Measurements from ENCODE around the gene SLC2A10.
A peak's percentile ranks its signal among the peaks of the same experiment; 100 is the strongest.

SLC2A10 gene

DNA sequence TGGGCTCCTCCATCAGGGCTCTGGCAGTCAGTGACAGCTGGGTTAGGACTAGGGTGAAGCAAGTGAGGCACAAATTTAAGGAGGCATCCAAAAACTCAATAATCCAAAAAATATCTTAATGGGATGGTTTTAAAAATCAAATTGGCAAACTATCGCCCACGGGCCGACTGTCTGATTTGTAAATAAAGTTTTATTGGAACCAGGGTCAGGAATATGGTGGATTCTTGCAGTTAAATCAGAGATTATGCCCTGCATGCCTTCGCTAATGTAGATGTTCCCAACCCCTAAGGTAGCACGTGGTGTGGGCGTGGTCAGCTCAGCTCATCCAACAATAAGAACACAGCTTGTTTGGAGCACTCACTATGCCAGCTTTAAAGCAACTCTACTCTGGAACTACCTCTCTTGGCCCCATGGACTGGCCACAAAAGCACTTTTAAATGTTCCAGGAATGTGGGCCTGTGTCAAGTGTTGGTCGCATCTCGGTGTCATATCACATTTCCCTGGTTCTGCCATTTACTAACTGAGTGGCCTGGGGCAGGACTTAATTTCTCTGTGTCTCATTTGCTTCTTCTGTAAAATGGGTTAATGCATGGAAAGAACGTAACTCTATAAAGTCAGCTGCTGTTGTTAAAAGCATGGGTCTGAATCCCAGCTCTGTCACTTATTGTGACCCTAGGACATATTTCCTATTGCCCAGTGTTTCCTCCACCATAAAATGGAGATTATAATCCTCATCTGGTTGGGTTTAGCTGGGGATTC is 27.2 kb upstream of the SLC2A10 start:
- no peak for DNase-seq (ENCODE audit: low spot score)

GRCh38 chr20:46683011-46683667 is 26.3 kb upstream of the SLC2A10 start:
- DNase-seq (ENCODE audit: low spot score), result no peak

DNA sequence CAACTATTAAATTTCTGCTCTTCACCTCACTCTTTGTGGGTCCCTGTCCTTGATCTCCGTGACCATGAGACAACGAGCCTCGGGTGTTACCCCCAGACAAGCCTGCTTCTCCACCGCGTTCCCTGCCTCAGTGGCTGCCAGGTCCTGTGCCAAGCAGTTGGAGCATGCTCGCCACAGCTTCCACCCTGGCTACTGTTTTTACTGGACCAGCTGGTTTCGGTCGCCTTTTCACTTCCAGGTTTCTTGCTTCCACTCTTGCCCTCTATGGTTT is 25.8 kb upstream of the SLC2A10 start:
- DNase-seq (ENCODE audit: low spot score), result no peak

DNA sequence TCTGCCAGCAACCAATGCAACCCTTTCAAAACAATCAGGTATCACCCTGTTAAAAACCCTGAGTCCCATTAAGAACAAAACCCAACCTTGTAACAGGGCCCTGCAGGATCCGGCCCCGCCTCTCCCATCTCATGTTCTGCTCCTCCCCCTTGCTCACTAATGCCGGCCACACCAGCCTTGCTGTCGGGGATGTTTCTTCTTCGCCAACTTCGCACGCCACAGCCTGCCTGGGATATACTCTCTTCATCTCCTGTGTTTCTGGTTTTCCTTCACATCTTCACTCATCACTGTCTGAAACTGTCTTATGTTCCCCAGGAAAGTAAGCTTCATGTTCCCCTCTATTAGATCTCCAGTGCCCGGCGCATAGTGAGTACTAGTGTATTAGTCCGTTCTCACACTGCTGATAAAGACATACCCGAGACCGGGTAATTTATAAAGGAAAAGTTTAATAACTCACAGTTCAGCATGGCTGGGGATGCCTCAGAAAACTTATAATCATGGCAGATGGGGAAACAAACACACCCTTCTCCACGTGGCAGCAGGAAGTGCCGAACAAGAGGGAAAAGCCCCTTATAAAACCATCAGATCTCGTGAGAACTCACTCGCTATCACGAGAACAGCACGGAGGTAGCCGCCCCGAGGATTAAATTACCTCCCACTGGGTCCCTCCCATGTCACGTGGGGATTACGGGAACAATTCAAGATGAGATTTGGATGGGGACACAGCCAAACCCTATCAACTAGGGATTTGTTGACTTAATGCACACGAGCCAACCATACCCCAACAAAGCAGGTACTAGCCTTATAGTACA is 25.3 kb upstream of the SLC2A10 start:
- no peak for DNase-seq (ENCODE audit: low spot score)

- DNase-seq (ENCODE audit: low spot score), result no peak
Measured at GRCh38 chr20:46688151-46689081, 21.0 kb upstream of the SLC2A10 start.

DNA sequence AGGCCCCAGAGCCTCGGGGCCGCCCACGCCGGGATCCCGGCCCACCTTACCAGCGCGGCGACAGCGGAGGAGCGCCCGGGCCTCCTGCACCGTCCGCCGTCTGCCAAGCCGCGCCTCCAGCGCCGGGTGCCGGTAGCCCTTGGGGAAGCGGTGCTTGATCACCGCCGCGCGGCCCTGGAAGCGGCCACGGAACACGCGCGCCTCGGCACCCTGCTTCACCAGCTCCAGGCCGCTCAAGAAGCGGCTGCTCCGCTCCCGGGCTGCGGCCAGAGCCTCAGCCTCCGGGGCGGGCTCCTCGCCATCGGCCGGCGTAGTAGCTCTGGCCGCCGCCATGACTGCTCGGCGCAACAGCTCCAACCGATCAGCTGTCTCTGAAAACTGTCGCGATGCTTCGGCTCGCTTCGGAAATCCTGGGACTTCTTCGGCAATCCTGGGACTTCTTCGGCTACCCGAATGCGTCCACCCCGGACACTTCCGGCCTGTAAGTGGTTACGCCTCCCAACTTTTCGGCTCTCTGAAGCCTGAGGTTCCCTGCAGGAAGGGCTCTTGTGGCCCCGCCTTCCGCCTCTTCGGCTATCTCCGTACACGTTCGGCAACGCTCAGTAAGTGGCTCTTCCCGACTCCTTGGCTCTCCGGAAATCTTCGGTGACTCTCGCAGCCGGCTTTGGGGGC is 20.2 kb upstream of the SLC2A10 start, which contains the start of gene TP53RK:
Gene TP53RK, minus strand, starts transcription at position 363 of the 672 bp plus-strand sequence. Its CDS starts 30 bp downstream, at position 333.
- peak; percentile 96 for DNase-seq (ENCODE audit: low spot score)

DNA sequence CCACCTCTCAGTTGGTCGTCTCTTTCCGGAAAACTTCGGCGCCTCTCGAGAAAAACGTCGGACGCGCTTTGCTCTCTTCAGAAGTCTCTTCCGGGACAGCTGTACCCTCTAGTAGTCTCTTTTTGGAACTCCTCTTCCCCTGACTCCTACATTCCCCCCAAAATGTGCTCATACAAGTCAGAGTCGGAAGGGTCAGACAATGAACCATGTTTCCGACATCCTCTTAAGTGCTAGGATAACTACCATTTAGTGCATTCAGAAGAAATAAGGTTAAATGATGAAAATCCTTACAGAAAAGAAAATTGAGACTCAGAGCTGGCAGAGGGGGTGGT is 19.7 kb upstream of the SLC2A10 start:
- no peak for DNase-seq (ENCODE audit: low spot score)

- DNase-seq (ENCODE audit: low spot score), result no peak
Measured at GRCh38 chr20:46690219-46691106, 19.0 kb upstream of the SLC2A10 start.

DNA sequence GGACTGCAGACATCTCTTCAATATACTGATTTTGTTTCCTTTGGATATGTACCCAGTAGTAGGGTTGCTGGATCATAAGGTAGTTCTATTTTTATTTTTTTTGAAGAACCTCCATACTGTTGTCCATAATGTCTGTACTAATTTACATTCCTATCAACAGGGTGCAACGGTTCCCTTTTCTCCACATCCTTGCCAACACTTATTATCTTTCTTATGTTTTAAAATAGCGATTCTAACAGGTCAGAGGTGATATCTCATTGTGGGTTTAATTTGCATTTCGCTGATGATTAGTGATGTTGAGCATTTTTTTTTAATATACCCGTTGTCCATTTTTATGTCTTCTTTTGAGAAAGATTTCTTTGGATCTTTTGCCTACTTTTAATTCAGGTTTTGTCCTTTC is 18.3 kb upstream of the SLC2A10 start:
- DNase-seq (ENCODE audit: low spot score), result no peak

DNA sequence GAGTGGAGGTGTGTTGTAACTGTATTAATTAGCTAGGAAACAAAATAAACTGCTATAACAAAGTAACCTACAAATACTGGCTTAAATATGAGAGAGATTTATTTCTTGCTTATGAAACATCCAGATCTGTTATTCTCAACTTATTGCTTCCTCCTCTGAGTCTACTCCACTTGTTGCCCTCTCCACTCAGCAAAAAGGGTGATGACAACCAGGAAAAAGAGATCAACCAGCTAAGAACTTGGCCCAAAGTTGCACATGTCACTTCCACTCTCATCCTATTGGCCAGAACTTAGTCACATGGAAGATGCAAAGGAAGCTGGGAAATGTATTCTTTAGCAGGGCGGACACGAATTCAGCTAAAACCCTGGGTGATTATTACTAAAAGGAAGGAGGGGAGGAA is 15.0 kb upstream of the SLC2A10 start:
- peak; percentile 38 for DNase-seq (ENCODE audit: low spot score)

DNA sequence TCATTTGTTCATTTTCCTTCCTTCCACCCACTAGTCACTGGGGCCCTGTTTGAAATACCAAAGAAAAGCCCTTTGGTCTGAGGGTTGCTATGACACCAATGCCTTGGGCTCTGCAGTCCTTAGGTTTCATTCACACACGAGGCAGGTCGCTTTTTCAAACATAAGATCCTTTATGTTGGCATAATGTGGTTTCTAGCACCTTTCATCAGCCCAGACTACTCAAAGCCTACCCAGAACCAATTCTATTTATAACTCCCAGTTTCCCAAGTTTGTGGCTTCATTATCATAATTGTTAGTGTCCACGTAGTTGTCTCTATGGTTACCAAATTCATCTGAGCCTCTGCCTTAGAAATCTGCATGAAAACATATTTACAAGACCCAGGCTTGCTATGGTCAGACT is 13.6 kb upstream of the SLC2A10 start:
- DNase-seq (ENCODE audit: low spot score), result no peak

GRCh38 chr20:46696791-46697279 is 12.6 kb upstream of the SLC2A10 start:
- DNase-seq (ENCODE audit: low spot score), result no peak

DNA sequence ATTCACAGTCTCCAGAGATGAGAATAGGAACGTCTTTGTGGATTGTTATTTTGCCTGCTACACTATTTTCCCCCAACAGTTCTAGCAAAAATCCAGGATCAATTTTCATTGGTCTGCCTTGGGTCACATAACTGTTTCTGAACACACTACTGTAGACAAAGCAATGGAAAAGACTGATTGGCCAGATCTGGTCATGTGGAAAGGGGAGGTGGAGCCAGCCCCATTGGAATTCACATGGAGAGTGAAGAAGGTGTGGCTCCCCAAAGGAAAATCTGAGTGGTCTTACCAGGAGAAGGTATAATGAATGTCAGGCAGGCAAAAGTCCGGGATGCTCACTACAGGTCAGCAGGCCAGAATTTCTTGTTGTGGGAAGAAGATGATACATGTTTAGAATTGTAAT is 10.7 kb upstream of the SLC2A10 start:
- no peak for DNase-seq (ENCODE audit: low spot score)

DNA sequence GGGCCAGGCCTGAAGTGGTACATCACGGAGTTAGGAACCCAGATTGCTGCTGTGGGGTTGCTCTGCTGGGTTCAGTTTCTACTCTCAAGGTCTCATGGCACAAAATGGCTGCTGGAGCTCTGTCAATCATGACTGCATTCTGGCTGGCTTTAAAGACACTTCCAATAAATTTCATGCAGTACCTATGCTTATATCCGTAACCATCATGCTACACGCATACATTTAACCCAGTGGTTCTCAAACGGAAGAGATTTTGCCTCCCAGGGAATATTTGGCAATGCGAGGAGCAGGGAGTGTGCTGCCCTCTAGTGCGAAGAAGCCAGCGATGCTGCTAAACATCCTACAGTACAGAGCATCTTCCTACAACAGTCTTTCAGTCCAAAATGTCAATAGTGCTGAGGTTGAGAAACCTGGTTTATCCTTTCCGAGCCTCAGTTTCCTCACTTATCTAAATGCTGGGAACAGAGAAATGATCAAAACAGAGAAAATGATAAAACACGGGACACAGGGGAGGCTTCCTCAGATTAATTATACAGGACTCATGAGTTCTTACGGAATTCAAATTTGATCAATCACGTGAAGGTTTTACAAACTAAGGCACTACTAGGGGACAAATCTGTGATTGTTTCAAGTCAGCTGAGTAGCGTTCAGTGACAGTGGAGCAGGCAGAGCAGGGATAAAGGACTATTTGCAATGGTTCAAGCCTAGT is 9.6 kb upstream of the SLC2A10 start:
- DNase-seq (ENCODE audit: low spot score), result no peak

DNA sequence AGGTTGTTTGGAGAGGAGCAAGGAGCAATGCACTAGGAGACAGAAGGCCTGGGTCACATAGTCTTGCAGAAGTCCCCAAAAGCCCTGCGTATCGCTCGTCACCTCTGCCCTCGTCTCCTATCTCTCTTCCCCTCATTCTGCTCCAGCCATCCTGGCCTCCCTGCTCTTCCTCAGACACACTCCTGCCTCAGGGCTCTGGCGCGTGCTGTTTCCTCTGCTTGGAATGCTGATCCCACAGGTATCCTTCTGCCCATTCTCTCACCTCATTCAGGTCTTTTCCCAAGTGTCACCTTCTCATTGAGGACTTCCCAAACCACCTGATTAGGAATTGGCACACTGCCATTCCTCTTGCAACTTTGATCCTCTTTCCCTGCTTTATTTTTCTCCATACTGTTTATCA is 9.0 kb upstream of the SLC2A10 start:
- no peak for DNase-seq (ENCODE audit: low spot score)

DNA sequence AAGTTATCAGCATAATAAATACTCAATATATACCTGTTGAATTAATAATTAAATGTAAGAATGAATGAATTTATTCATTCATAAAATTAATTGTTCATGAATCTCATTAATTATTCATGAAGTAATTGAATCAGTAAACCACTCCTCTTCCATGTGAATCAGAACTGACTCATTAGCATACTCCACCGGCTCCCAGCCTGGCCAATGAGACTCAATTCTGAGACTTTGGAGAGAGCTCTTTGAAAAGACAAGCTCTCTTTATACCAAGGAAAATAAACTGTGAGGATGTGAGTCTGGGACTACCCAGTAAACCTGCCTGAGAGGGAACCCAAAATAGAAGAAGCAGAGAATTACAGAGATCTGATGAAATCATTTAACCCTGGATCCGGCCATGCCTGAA is 8.4 kb upstream of the SLC2A10 start:
- DNase-seq (ENCODE audit: low spot score), result no peak

DNA sequence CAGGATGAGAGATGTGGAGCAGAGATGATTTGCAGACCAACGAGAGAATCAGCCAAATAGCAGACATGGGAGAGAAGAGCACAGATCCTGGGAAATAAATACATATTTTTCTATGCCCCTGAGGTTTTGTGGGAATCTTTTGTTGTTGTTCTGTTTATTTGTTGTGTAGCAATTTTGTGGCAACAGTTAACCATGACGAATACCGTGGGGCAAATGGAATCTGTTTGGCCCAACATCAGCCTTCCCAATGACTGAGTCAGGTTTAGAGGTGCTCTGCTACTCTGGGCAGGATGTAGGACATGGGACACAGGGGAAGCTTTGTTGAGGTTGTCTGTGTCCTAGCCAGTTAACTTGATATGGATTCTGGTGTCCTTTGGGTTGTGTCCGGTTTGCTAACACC is 7.9 kb upstream of the SLC2A10 start:
- DNase-seq (ENCODE audit: low spot score), result no peak

GRCh38 chr20:46701986-46702385 is 7.5 kb upstream of the SLC2A10 start:
- no peak for DNase-seq (ENCODE audit: low spot score)

GRCh38 chr20:46702447-46703203 is 6.8 kb upstream of the SLC2A10 start:
- DNase-seq (ENCODE audit: low spot score), result no peak

Measured in globus pallidus (tissue), 1 donor.